HG03439 (cell line): ENCODE results near the gene PALD1.

Source experiments
- ATAC-seq: cut with Tn5 transposase; IDR thresholded peaks from one replicate; pipeline ENCODE4 v1.9.1; 2021; ENCODE audit warnings: mild to moderate bottlenecking, moderate library complexity; ENCODE audit not compliant: unreplicated experiment

Gene PALD1

DNA sequence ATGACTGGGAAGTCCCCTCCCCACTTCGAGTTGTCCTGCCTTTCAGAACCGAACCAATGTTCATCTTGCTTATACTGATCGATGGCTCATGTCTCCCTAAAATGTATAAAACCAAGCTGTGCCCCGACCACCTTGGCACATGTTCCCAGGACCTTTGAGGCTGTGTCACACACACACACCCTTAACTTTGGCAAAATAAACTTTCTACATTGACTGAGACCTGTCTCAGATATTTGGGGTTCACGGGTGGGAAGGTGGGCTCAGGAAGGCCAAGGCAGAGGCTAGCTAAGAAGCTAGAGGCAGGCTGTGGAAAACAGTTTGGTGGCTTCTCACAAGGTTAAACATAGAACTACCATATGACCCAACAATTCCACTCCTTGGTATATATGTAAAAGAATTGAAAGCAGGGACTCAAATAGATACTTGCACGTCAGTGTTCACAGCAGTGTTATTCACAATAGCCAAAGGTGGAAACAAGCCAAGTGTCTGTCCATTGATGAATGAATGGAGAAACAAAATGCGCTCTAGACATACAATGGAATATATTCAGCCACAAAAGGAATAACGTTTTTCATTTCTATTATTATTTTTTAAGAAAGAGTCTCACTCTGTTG is 108.6 kb downstream of the PALD1 start:
- ATAC-seq = no peak

GRCh38 chr10:70588255-70588654 is 109.7 kb downstream of the PALD1 start:
- ATAC-seq = no peak

GRCh38 chr10:70588859-70589570 is 110.4 kb downstream of the PALD1 start:
- no peak for ATAC-seq

GRCh38 chr10:70589762-70590654 is 111.4 kb downstream of the PALD1 start:
- no peak for ATAC-seq

GRCh38 chr10:70590655-70591416 is 112.3 kb downstream of the PALD1 start:
- no peak for ATAC-seq

DNA sequence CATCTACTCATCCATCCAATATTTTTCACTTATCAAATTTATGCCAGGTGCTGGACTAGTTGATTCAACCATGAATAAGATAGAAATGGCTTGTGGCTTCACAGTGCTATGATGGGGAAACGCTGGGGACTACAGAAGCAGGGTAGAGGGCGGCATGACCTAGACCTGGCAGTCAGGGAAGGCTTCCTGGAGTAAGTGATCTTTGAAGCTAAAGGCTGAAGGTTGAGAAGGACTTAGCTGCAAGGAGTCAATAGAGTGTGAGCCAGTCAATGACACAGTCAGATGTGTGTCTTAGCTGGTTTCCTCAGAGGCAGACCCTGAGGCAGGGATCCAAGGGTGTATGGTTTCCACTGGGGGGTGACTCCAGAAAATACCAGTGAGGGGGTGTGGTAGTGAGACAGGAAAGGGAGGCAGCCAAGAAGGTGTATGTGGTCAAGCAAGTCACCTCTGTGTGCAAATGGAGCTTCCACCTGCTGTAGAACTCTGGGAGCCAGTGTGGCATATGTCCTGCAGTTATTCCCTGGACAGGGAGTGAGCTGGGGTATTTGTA is 113.7 kb downstream of the PALD1 start:
- ATAC-seq = no peak

DNA sequence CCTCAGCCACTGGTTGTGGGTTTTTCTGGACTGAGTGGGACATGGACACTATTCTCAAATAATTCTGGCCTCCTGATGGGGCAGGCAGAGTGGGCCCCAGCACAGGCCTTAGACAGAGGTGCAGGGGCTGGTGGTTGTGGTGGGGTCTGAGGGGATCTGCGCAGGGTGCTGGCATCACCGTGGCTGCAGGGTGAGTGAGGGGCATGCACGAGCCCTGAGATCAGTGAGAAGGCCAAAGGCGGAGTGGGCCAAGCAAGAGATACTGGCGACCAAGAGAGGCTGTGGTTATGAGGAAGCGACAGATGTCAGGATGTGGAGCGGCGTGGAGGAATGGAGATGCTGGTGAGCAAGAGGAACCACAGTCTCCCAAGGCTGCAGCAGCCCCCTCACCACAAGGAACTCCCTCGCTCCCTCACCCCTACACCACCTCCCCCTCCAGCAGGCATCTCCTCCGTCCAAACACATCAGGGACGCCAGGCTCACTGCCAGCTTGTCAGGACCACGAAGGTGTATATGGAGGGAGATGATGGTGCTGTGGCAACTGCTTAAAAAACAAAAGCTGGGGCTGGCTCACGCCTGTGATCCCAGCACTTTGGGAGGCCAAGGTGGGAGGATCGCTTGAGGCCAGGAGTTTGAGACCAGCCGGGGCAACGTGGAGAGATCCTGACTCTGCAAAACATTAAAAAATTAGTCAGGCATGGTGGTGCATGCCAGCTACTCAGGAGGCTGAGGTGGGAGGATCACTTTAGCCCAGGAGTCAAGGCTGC is 114.4 kb downstream of the PALD1 start:
- ATAC-seq = no peak

GRCh38 chr10:70593513-70593890 is 114.9 kb downstream of the PALD1 start:
- ATAC-seq = no peak

- ATAC-seq = no peak
Observed at GRCh38 chr10:70594161-70594560, 115.6 kb downstream of the PALD1 start.

- no peak for ATAC-seq
Observed at GRCh38 chr10:70595566-70596016, 117.0 kb downstream of the PALD1 start.

DNA sequence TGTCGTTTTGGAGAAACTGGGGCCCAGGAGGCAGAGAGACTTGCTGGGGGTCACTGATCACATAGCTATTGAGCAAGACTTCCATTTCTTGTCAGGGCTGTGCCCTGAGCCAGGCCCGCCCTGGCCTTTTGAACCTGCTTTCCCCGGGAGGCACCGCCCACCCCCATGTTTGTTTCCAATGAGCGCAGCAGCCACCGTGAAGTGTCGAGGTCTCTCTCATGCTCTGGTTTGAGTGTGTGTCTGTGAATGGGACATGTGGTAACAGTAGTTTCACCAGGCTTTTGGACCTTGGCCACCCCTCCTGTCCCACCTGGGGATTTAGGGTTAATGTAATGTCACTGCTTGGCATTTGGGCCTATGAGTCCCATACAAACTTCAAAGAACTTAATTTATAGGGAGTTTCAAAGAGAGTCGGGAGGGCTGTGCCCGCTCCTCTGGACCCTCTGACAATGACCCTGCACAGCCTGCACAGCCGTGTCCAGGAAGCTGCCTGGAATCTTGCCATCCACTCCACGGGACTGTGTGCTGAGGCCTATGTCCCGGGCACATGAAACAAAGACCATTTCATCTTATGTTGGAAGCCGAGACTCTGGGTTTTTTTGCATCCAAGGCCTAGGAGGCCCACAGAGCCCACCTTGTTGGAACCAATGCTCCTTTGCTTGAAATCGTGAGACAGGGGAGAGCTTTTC is 117.7 kb downstream of the PALD1 start:
- ATAC-seq = no peak

DNA sequence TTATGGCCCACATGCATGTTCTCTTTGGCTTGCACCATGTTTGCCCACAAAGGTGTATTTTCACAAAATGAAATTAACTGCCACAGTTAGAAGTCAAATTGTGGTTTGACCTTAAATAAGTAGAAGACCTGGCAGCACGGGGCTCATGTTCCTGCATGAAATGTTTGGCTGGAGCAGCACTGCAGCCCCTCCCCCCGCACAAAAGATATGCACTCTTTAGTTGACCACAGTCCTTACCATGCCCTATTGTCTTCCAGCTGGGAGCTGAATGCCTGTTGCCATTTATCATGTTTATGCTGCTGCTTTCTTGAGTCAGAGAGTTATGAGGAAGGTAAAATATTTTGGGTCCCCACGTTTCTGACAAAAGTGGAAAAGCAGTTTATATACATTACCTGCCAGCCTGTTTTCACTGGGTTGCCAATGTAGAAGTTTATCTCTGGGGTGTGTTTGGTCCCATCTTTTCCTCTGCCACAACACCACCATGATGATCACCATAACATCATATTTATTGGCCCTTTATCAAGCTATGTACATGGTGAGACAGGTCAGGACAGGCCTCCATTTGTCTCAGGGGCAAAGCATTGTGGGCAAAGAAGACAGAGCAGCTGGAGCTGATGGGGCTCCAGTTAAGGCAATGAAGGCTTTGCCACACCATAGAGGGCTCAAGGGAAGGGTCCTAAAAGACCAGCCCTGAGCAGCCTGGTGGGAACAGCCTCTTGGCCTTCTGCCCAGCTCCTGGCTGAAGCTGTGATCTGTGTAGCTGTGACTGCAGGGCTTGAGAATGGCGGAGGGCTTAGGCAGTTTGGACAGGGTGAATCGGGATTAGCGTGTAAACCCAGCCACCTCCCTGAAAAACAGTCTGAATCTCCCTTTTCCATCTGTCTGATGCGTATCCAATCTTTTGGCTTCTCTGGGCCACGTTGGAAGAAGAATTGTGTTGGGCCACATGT is 118.6 kb downstream of the PALD1 start:
- no peak for ATAC-seq

GRCh38 chr10:70597856-70598815 is 119.6 kb downstream of the PALD1 start:
- no peak for ATAC-seq

DNA sequence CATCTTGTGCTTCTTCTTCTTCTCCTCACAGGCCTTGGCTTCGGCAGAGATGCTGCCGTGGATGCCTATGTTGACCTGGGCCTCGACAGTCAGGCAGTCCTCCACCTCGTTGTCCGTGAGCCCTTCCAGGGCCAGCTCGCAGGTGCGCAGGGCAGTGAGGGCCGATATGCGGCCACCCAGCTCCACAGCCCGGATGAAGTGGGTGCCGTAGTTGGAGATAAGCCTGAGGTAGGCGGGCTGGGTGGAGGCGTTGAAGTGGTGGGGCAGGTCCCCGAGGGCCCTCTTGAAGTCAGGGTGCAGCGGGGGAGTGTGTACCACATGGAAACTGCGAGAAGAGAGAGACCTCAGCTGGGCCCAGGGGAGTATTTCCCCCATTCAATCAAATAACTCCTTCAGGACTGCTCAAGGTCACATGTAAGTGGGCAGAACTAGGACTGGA is 120.3 kb downstream of the PALD1 start:
- ATAC-seq = no peak

GRCh38 chr10:70599319-70599718 is 120.8 kb downstream of the PALD1 start:
- no peak for ATAC-seq

GRCh38 chr10:70599791-70600190 is 121.2 kb downstream of the PALD1 start:
- no peak for ATAC-seq
